Ovary (tissue), 9 donors: ENCODE measurements around the gene PLXNA4. TPM values are rescaled to one million over a fixed set of nuclear protein-coding genes. Genes with fewer than 3 reads are reported as not detected.

Experiments used
- DNase-seq, 5 donors: peaks; one replicate each; pipeline ENCODE4 v3.0.0-alpha.2; 2019 to 2020
- H3K27ac ChIP-seq, 2 donors: fragments of 200-600 bp; one replicate each; pipeline versions ENCODE4 v1.5.1 to v1.8.0; 2019 to 2022
- H3K27me3 ChIP-seq: fragments of 200-600 bp; one replicate; pipeline ENCODE4 v1.8.0; 2022
- H3K36me3 ChIP-seq: fragments of 200-600 bp; sonication (generic); one replicate; pipeline ENCODE4 v1.5.1; 2019
- H3K4me1 ChIP-seq: one replicate; pipeline ENCODE4 v1.8.1; 2013; ENCODE audit warnings: mild to moderate bottlenecking, moderate library complexity; ENCODE audit not compliant: insufficient read depth
- H3K4me3 ChIP-seq: fragments of 200-600 bp; sonication (generic); one replicate; pipeline ENCODE4 v1.5.1; 2017
- H3K9me3 ChIP-seq, 2 donors: fragments of 200-600 bp in 1 of 2; sonication (generic) in 1 of 2; one replicate each; pipeline versions ENCODE4 v1.5.1 to v1.8.1; 2013 to 2019; ENCODE audit warnings: mild to moderate bottlenecking in 1 of 2, moderate library complexity in 1 of 2
- EP300 ChIP-seq: sonication (generic); formaldehyde crosslinking; IDR thresholded peaks from one replicate; pipeline ENCODE4 v1.6.1; 2017; ENCODE audit warnings: antibody characterized with exemption
- POLR2A ChIP-seq: fragments of 450-650 bp; IDR thresholded peaks from one replicate; pipeline ENCODE4 v1.6.1; 2017; ENCODE audit warnings: antibody characterized with exemption, mild to moderate bottlenecking, moderate library complexity
- WGBS, 3 donors: extraction: QIAGEN DNeasy Blood & Tissue Kit in 1 of 3; methylation state at CpG; one replicate each; pipeline versions ENCODE4 v1.1.5 to v1.1.7; 2013 to 2017; 5-methylcytosine and 5-hydroxymethylcytosine counted together
- intact Hi-C, 4 donors: fragments of 100-400 bp; cut with DNase I; formaldehyde crosslinking; loops; one replicate each; pipeline versions ENCODE4 v1.11.0 to v1.15.1; 2022 to 2023
- polyA plus RNA-seq, 2 donors: library from polyadenylated mRNA; stranded (reverse); fragments of 200-250 nt in 1 of 2; fragments of 350-450 nt in 1 of 2; fragmentation: Illumina TruSeq in 1 of 2; extraction: RNeasy Lipid Tissue Mini Kit (QIAGEN cat#74804) in 1 of 2; gene quantifications; one replicate each; pipeline ENCODE4 v1.2.3, GENCODE V29; 2013 to 2014
- total RNA-seq, 7 donors: library from RNA; depleted of rRNA in 2 of 7; stranded (reverse); fragments of >200 nt in 2 of 7; fragmentation: NEBNext Ultra II Directional in 3 of 7; extraction: Animal tissue kit (Norgen Biotek cat#: 25700) in 3 of 7; gene quantifications; one replicate each; pipeline versions ENCODE4 v1.1.0 to v1.2.4, GENCODE V29; 2016 to 2023
- TF ChIP-seq, protein P1 (sequence below), 3 donors: fragments of 450-650 bp in 2 of 3; fragments of 200-600 bp in 1 of 3; IDR thresholded peaks; one replicate each; pipeline versions ENCODE4 v1.5.1 to v1.8.0; 2016 to 2022; ENCODE audit warnings: antibody characterized with exemption in 3 of 3, mild to moderate bottlenecking in 1 of 3
- donor health status: DM: no; HTN: no; CAD: no; lungs with moderate emphysema.
- donor health status: DM: no; HTN: no; CAD: no.
- donor health status: Bipolar disorder and iron deficiency.
- donor health status: DM: yes; HTN: yes; CAD: no.
- donor health status: DM: no; HTN: no; CAD: no.
- donor health status: DM: yes; HTN: yes; CAD: no.

The PLXNA4 gene
- total and polyA plus RNA-seq, 9 donors, result 5.1 to 39.9 (median 11.4) TPM

DNA sequence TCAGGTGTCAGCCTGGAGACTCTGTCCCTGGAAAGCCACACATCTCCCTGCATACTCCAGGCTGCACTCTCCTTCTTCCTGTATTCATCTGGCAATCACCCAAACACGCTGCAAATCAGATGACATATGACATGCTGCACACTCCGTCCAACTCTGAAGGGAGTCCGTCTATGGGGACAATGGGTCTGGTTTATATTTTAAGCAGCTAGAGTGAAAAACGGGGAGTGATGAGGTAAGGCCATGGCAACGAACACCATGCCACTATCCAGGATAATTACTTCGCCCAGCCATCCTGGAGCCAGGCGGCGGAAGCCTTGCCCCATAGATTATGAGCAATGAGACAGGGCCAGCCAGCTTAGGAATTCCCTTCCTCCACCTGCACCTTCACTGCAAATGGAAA is 140.1 kb downstream of the PLXNA4 start:
- H3K9me3 ChIP-seq, result no peaks in the 10 kb centered on the region
- intact Hi-C loops, result loop anchor here in 1 of 4 donors (10.0 kb wide), 1 partner anchor 79 kb away; no protein-coding TSS in a partner anchor
- TF ChIP-seq EP300 (no peak), POLR2A (no peak)
- TF ChIP-seq, protein P1, sequence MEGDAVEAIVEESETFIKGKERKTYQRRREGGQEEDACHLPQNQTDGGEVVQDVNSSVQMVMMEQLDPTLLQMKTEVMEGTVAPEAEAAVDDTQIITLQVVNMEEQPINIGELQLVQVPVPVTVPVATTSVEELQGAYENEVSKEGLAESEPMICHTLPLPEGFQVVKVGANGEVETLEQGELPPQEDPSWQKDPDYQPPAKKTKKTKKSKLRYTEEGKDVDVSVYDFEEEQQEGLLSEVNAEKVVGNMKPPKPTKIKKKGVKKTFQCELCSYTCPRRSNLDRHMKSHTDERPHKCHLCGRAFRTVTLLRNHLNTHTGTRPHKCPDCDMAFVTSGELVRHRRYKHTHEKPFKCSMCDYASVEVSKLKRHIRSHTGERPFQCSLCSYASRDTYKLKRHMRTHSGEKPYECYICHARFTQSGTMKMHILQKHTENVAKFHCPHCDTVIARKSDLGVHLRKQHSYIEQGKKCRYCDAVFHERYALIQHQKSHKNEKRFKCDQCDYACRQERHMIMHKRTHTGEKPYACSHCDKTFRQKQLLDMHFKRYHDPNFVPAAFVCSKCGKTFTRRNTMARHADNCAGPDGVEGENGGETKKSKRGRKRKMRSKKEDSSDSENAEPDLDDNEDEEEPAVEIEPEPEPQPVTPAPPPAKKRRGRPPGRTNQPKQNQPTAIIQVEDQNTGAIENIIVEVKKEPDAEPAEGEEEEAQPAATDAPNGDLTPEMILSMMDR (IDR thresholded peaks at IDR 0.05), result no peak
- no peaks in the 10 kb centered on the region for H3K36me3 ChIP-seq
- WGBS, 3 donors, result 78 to 84% (median 80%) methylated on average over 8 of the region's 8 CpGs
- DNase-seq, result no peak
- no peak overlapping the region for H3K4me3 ChIP-seq
- no peaks in the 10 kb centered on the region for H3K4me1 ChIP-seq
- H3K27ac ChIP-seq, result no peak overlapping the region
- H3K27me3 ChIP-seq, result no peaks in the 10 kb centered on the region

DNA sequence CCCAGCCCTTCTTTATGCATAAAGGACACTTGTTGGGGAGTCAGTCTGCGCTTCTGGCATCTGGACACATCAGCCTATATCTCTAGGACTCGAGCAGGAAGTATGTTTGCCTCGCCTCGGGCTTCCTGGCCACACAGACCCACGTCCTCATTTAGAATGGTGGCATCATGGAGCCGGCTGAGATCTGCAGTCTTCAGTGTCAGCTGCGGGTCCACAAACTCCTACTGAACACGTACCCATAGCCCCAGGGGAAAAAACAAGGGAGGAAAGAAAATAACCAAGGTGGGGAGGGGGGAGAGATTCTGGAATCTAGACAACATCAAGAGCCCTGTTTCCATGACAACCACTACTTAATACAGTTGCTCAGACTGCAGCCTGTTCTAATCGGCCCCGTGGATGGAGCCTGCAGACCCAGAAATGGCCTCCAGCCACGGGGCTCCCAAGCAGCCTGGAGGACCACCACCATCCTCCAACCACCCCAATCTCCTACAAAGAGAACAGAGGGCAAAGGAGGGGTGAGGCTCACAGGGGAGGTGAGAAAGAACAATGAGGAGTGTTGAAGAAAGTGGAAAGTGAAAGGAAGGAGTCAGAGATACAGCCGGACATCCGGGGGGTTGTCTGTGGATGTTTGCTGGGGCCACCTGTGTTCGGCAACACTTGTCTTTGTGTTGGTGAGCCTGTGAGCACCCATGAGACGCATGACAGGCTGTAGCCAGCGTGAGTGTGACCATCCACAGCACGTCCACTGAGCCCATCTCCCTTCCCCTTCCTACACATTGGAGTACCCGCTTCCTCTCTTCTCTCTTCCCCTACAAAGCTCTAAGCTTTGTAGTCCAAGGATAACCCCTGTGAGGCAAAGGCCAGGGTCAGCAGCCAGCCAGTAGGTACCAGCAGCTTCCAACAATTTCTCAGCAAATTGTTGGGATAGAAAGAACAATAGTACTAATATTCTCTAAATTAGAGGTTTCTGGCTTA is 141.0 kb downstream of the PLXNA4 start:
- H3K27me3 ChIP-seq, result no peaks in the 10 kb centered on the region
- H3K9me3 ChIP-seq, result no peaks in the 10 kb centered on the region
- WGBS, 3 donors, result 71 to 79% (median 73%) methylated on average over 18 of the region's 18 CpGs
- no peaks in the 10 kb centered on the region for H3K36me3 ChIP-seq
- H3K27ac ChIP-seq, result no peak overlapping the region
- H3K4me1 ChIP-seq, result no peaks in the 10 kb centered on the region
- intact Hi-C loops, result loop anchor here in 1 of 4 donors (10.0 kb wide), 1 partner anchor 79 kb away; no protein-coding TSS in a partner anchor
- TF ChIP-seq EP300 (no peak), POLR2A (no peak)
- TF ChIP-seq, protein P1 (IDR thresholded peaks at IDR 0.05), result no peak
- DNase-seq, result no peak
- no peak overlapping the region for H3K4me3 ChIP-seq

DNA sequence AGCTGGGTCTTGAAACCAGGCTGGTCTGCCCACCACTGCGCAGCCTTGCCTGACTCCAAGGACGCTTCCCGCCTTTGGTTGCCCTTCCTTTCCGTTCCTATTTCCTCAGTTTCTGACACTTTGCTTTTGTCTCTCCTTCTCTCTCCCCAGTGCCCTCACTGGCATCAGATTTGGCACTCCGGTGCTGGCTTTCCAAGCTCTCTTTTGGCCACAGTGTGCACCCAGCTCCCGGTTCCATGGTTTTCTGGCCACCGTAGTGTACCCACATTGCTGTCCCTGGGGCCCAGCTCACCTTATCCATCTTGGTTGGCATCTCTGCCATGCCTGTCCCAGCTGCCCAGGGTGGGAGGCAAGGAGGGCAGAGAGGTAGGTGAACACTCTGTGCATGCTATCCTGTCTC is 142.2 kb downstream of the PLXNA4 start:
- TF ChIP-seq, protein P1 (IDR thresholded peaks at IDR 0.05), result no peak
- TF ChIP-seq EP300, result no peak
- no peak for DNase-seq
- H3K9me3 ChIP-seq, result no peaks in the 10 kb centered on the region
- intact Hi-C loops, result loop anchor here in 1 of 4 donors (10.0 kb wide), 1 partner anchor 81 kb away; no protein-coding TSS in a partner anchor
- WGBS, 3 donors, result 97 to 98% (median 97%) methylated on average over 7 of the region's 7 CpGs
- H3K27ac ChIP-seq, result no peak overlapping the region
- no peak overlapping the region for H3K4me3 ChIP-seq
- no peaks in the 10 kb centered on the region for H3K36me3 ChIP-seq
- no peaks in the 10 kb centered on the region for H3K4me1 ChIP-seq
- no peaks in the 10 kb centered on the region for H3K27me3 ChIP-seq

DNA sequence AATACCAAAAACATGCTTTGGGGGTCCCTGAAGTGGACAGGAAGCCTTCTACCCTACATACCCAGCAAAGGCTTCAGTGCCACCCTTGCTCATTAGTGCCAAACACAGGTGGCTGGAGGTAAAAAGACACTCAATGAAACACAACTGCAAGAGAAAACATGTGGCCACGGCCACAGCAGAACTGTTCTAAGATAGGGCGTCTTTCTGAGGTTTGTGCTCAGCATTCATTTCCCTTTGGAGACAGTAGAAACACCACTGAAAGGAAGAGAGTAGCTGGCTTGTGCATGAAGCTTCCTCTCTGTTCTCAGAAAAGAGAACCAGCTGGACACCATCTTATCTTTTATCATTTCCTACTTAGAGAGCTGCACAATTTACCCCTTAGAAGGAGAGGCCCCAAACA is 143.0 kb downstream of the PLXNA4 start:
- H3K36me3 ChIP-seq, result no peaks in the 10 kb centered on the region
- intact Hi-C loops, result loop anchor here in 1 of 4 donors (10.0 kb wide), 1 partner anchor 82 kb away; no protein-coding TSS in a partner anchor
- no peak for DNase-seq

More for the DNA sequence above, 143.0 kb downstream of the PLXNA4 start:
- no peak for TF ChIP-seq EP300
- no peak for TF ChIP-seq POLR2A
- TF ChIP-seq, protein P1 (IDR thresholded peaks at IDR 0.05), result no peak
- H3K9me3 ChIP-seq, result no peaks in the 10 kb centered on the region
- H3K27ac ChIP-seq, result no peak overlapping the region
- H3K4me3 ChIP-seq, result no peak overlapping the region
- no peaks in the 10 kb centered on the region for H3K4me1 ChIP-seq
- WGBS, 3 donors, result 86 to 92% (median 90%) methylated on average over 2 of the region's 2 CpGs
- H3K27me3 ChIP-seq, result no peaks in the 10 kb centered on the region
